Measurements from ENCODE around the gene PGA3. TPM values are rescaled to one million over a fixed set of nuclear protein-coding genes. Genes with fewer than 3 reads are reported as not detected.

The PGA3 gene
- total and polyA plus RNA-seq, 5 donors from 2014 or later, result not detected

Other genes starting within 250 kb of the PGA3 start
- 398 TPM for gene CD6, start 231.8 kb upstream of the PGA3 start, total RNA-seq
- gene CD6, start 231.8 kb upstream of the PGA3 start, polyA plus RNA-seq, result 100 to 1,000 TPM; 108 to 188 (median 130) TPM
- 390 TPM for gene CD5, start 101.0 kb upstream of the PGA3 start, total RNA-seq
- gene CD5, start 101.0 kb upstream of the PGA3 start, polyA plus RNA-seq, result 100 to 1,000 TPM; 150 to 253 (median 213) TPM
- gene VPS37C, start 42.1 kb upstream of the PGA3 start, total RNA-seq, result 2.8 TPM
- gene VPS37C, start 42.1 kb upstream of the PGA3 start, polyA plus RNA-seq, result under 1 TPM; 0.30 to 0.68 (median 0.60) TPM
- gene PGA4, start 18.8 kb downstream of the PGA3 start, total RNA-seq, result not detected
- not detected for gene PGA4, start 18.8 kb downstream of the PGA3 start, polyA plus RNA-seq
- not detected for gene PGA5, start 37.7 kb downstream of the PGA3 start, total RNA-seq
- gene PGA5, start 37.7 kb downstream of the PGA3 start, polyA plus RNA-seq, result not detected
- 0.94 TPM for gene VWCE, start 91.8 kb downstream of the PGA3 start, total RNA-seq
- gene VWCE, start 91.8 kb downstream of the PGA3 start, polyA plus RNA-seq, result not detected
- 155 TPM for gene DDB1, start 129.6 kb downstream of the PGA3 start, total RNA-seq
- gene DDB1, start 129.6 kb downstream of the PGA3 start, polyA plus RNA-seq, result 100 to 1,000 TPM; 117 to 158 (median 126) TPM
- 29.6 TPM for gene TKFC, start 129.7 kb downstream of the PGA3 start, total RNA-seq
- gene TKFC, start 129.7 kb downstream of the PGA3 start, polyA plus RNA-seq, result 10 to 100 TPM; 29.2 to 33.2 (median 32.1) TPM
- 29.5 TPM for gene CYB561A3, start 158.4 kb downstream of the PGA3 start, total RNA-seq
- 10 to 100 TPM; 54.7 to 70.2 (median 59.3) TPM for gene CYB561A3, start 158.4 kb downstream of the PGA3 start, polyA plus RNA-seq
- gene TMEM138, start 158.9 kb downstream of the PGA3 start, total RNA-seq, result 48.6 TPM
- 10 to 100 TPM; 59.8 to 73.2 (median 62.0) TPM for gene TMEM138, start 158.9 kb downstream of the PGA3 start, polyA plus RNA-seq
- gene TMEM216, start 189.1 kb downstream of the PGA3 start, total RNA-seq, result 10.3 TPM
- gene TMEM216, start 189.1 kb downstream of the PGA3 start, polyA plus RNA-seq, result 10 to 100 TPM; 48.2 to 69.3 (median 59.0) TPM
- 111 TPM for gene CPSF7, start 226.5 kb downstream of the PGA3 start, total RNA-seq
- gene CPSF7, start 226.5 kb downstream of the PGA3 start, polyA plus RNA-seq, result 10 to 100 TPM; 23.5 to 32.0 (median 25.4) TPM
- 36.7 TPM for gene SDHAF2, start 226.6 kb downstream of the PGA3 start, total RNA-seq
- 100 to 1,000 TPM in 2 of 4 donors, 10 to 100 TPM in 2; 92.9 to 127 (median 105) TPM for gene SDHAF2, start 226.6 kb downstream of the PGA3 start, polyA plus RNA-seq

Measured in CD4-positive, CD25-positive, alpha-beta regulatory T cell (primary cell).